K562 (cell line): Measurements from ENCODE around the gene HSPB1. TPM values are rescaled to one million over a fixed set of nuclear protein-coding genes. Genes with fewer than 3 reads are reported as not detected.

Source experiments
- ATAC-seq: fragments of 200-7000 bp; cut with Tn5 transposase; 3 replicates; pipeline ENCODE4 v1.9.1; 2020; ENCODE audit warnings: moderate library complexity
- BruUV-seq: library from RNA; stranded (reverse); fragments of 400-500 nt; replicated peaks from 2 replicates; lab custom pipeline; 2021; lab: Mats Ljungman, UMichigan
- CTCF ChIA-PET: fragments of 300-600 bp; formaldehyde crosslinking; extraction: SDS; loops from one replicate; lab custom pipeline; 2021; ENCODE audit warnings: low intra/inter-chr PET ratio; lab: Yijun Ruan, JAX
- POLR2A ChIA-PET: fragments of 300-600, 350-650 bp; sonication (Branson Sonifier 250); formaldehyde crosslinking; extraction: SDS; loops from one replicate; lab custom pipeline; 2021; ENCODE audit warnings: antibody characterized with exemption, inconsistent platforms; lab: Yijun Ruan, JAX
- DNase-seq, 4 experiments: peaks; one replicate each; pipeline versions ENCODE4 v3.0.0 to v3.0.0-alpha.2; 2011 to 2018; ENCODE audit warnings: low spot score in 3 of 4, mixed read lengths in 3 of 4; ENCODE audit errors: extremely low read depth in 1 of 4
- FAIRE-seq: peaks from 2 replicates; lab custom pipeline; 2011; peaks lifted over from hg19 to GRCh38; lab: Jason Lieb, UNC
- H2AFZ ChIP-seq: 2 replicates; pipeline ENCODE4 v1.6.0; 2011; ENCODE audit warnings: low read depth, low read length, control low read depth, inconsistent platforms
- H3K27ac ChIP-seq: fragments of 200-600 bp; 3 replicates; pipeline ENCODE4 v1.8.0; 2011; ENCODE audit warnings: low read depth, mild to moderate bottlenecking, control low read depth, inconsistent platforms, low read length, moderate library complexity, mixed read lengths; ENCODE audit errors: extremely low read depth
- H3K27me3 ChIP-seq, 2 experiments: fragments of 300-600 bp in 1 of 2; 2 replicates in 1 of 2; 3 replicates in 1 of 2; pipeline versions ENCODE4 v1.6.0 to v1.8.0; 2011; ENCODE audit warnings: inconsistent platforms in 2 of 2, low read length in 2 of 2, mild to moderate bottlenecking in 1 of 2, mixed read lengths in 1 of 2, moderate library complexity in 1 of 2; ENCODE audit not compliant: control insufficient read depth in 2 of 2, insufficient read depth in 2 of 2
- H3K36me3 ChIP-seq: fragments of 300-600 bp; 3 replicates; pipeline ENCODE4 v1.8.0; 2011; ENCODE audit warnings: mild to moderate bottlenecking, low read length, inconsistent platforms; ENCODE audit not compliant: control insufficient read depth, insufficient read depth
- H3K4me1 ChIP-seq, 2 experiments: fragments of 200-600 bp in 1 of 2; replicated peaks in 1 of 2; 2 replicates in 1 of 2; 3 replicates in 1 of 2; pipeline versions ENCODE4 v1.5.1 to v1.8.0; 2011; ENCODE audit warnings: inconsistent platforms in 2 of 2, low read length in 2 of 2, mild to moderate bottlenecking in 1 of 2, mixed read lengths in 1 of 2, moderate library complexity in 1 of 2; ENCODE audit not compliant: control insufficient read depth in 2 of 2, insufficient read depth in 2 of 2
- H3K4me2 ChIP-seq: 2 replicates; pipeline ENCODE4 v1.6.1; 2011; ENCODE audit warnings: low read length, control low read depth, inconsistent platforms, mixed read lengths; ENCODE audit not compliant: insufficient read depth
- H3K4me3 ChIP-seq: fragments of 200-600 bp; sonication (generic), shearing (Covaris generic); 2 replicates; pipeline ENCODE4 v1.5.1; 2016; ENCODE audit warnings: control low read depth, inconsistent platforms
- H3K79me2 ChIP-seq: fragments of 200-600 bp; 3 replicates; pipeline ENCODE4 v1.8.0; 2011; ENCODE audit warnings: low read length, inconsistent platforms; ENCODE audit not compliant: control insufficient read depth, insufficient read depth
- H3K9ac ChIP-seq, 2 experiments: 2 replicates each; pipeline versions ENCODE4 v1.6.0 to v1.6.1; 2011; ENCODE audit warnings: low read depth in 2 of 2, low read length in 2 of 2, control low read depth in 1 of 2, inconsistent platforms in 1 of 2, mild to moderate bottlenecking in 1 of 2, mixed read lengths in 1 of 2; ENCODE audit not compliant: insufficient read depth in 1 of 2
- H3K9me1 ChIP-seq: one replicate; pipeline ENCODE4 v1.6.0; 2011; ENCODE audit warnings: inconsistent platforms, mild to moderate bottlenecking, low read length, moderate library complexity; ENCODE audit not compliant: control insufficient read depth, insufficient read depth
- H3K9me3 ChIP-seq: replicated peaks from 2 replicates; pipeline ENCODE4 v1.5.1; 2011; ENCODE audit warnings: low read depth, low read length, inconsistent platforms; ENCODE audit not compliant: control insufficient read depth, insufficient read depth
- H4K20me1 ChIP-seq: replicated peaks from 2 replicates; pipeline ENCODE4 v1.6.1; 2011; ENCODE audit warnings: low read length, inconsistent platforms, mixed read lengths; ENCODE audit not compliant: control insufficient read depth, insufficient read depth
- BMI1 ChIP-seq: fragments of 150-350 bp; IDR thresholded peaks from 2 replicates; pipeline ENCODE4 v1.6.1; 2014; ENCODE audit warnings: low read length
- CBFB ChIP-seq: sonication (generic); formaldehyde crosslinking; IDR thresholded peaks from 2 replicates; pipeline ENCODE4 v1.4.0; 2020; ENCODE audit warnings: mild to moderate bottlenecking, missing genetic modification reagents
- JUN ChIP-seq, 2 experiments: sonication (generic) in 1 of 2; formaldehyde crosslinking in 1 of 2; IDR thresholded peaks; 2 replicates each; pipeline versions ENCODE4 v1.6.1 to v1.8.0; 2012 to 2022; ENCODE audit warnings: borderline replicate concordance in 2 of 2, mild to moderate bottlenecking in 2 of 2, improper control_type of control experiment in 1 of 2, low read depth in 1 of 2, low read length in 1 of 2, missing genetic modification reagents in 1 of 2
- MCM3 ChIP-seq: fragments of 450-650 bp; IDR thresholded peaks from 2 replicates; pipeline ENCODE4 v1.6.1; 2016
- MCM7 ChIP-seq, 2 experiments: fragments of 450-650 bp; IDR thresholded peaks; 2 replicates each; pipeline ENCODE4 v1.6.1; 2016 to 2018
- MIER1 ChIP-seq: fragments of 450-650 bp; IDR thresholded peaks from 2 replicates; pipeline ENCODE4 v1.6.1; 2016; ENCODE audit warnings: antibody characterized with exemption, mild to moderate bottlenecking, low read depth
- MLX ChIP-seq, 2 experiments: fragments of 450-650 bp in 1 of 2; sonication (generic) in 1 of 2; formaldehyde crosslinking; conservative IDR thresholded peaks; 2 replicates each; pipeline versions ENCODE4 v1.4.0 to v1.8.1; 2020 to 2022; ENCODE audit warnings: mild to moderate bottlenecking in 1 of 2, missing genetic modification reagents in 1 of 2
- MTA1 ChIP-seq: fragments of 450-650 bp; IDR thresholded peaks from 2 replicates; pipeline ENCODE4 v1.6.1; 2017; ENCODE audit warnings: borderline replicate concordance
- NFE2 ChIP-seq: IDR thresholded peaks from 2 replicates; pipeline ENCODE4 v1.6.1; 2014; ENCODE audit warnings: antibody characterized with exemption, low read depth
- POLR2AphosphoS5 ChIP-seq: IDR thresholded peaks from 2 replicates; pipeline ENCODE4 v1.6.1; 2011; ENCODE audit warnings: mild to moderate bottlenecking, low read depth, low read length, moderate library complexity; ENCODE audit not compliant: control insufficient read depth, insufficient read depth
- RBM39 ChIP-seq: fragments of 200-400 bp; formaldehyde crosslinking; optimal IDR thresholded peaks from 2 replicates; pipeline ENCODE3; 2018; ENCODE audit warnings: low read depth, low read length
- SMAD1 ChIP-seq: fragments of 150-350 bp; IDR thresholded peaks from 2 replicates; pipeline ENCODE4 v1.6.1; 2014; ENCODE audit warnings: low read length, low read depth; ENCODE audit not compliant: partially characterized antibody
- SREBF2 ChIP-seq: sonication (generic); formaldehyde crosslinking; IDR thresholded peaks from 2 replicates; pipeline ENCODE4 v1.4.0; 2020; ENCODE audit warnings: mild to moderate bottlenecking, missing genetic modification reagents
- TEAD1 ChIP-seq, 2 experiments: fragments of 450-650 bp in 1 of 2; sonication (generic) in 1 of 2; formaldehyde crosslinking; IDR thresholded peaks; 2 replicates each; pipeline versions ENCODE4 v1.4.0 to v1.8.0; 2020 to 2022; ENCODE audit warnings: mild to moderate bottlenecking in 2 of 2, missing genetic modification reagents in 1 of 2
- ZEB2 ChIP-seq: fragments of 450-650 bp; IDR thresholded peaks from 2 replicates; pipeline ENCODE4 v1.6.1; 2016
- ZFP36 ChIP-seq: fragments of 150-350 bp; IDR thresholded peaks from 2 replicates; pipeline ENCODE4 v1.6.1; 2018; ENCODE audit warnings: low read length, low read depth; ENCODE audit not compliant: partially characterized antibody
- ZNF668 ChIP-seq: fragments of 250-450 bp; sonication (Bioruptor Pico); IDR thresholded peaks from 2 replicates; pipeline ENCODE4 v1.8.0; 2022; ENCODE audit warnings: mild to moderate bottlenecking, inconsistent platforms
- ZNF76 ChIP-seq: fragments of 250-450 bp; sonication (Bioruptor Pico); IDR thresholded peaks from 2 replicates; pipeline ENCODE4 v1.4.0; 2020; ENCODE audit warnings: mild to moderate bottlenecking, moderate library complexity, borderline replicate concordance
- WGBS: fragments of 100-300 bp; shearing (Covaris generic); methylation state at CpG from one replicate; pipeline ENCODE4 v1.1.6; 2016; ENCODE audit warnings: low coverage, mixed read lengths; ENCODE audit not compliant: insufficient coverage; ENCODE audit errors: missing lambda C conversion rate; 5-methylcytosine and 5-hydroxymethylcytosine counted together
- in situ Hi-C: fragments of 300-500 bp; cut with MboI; formaldehyde crosslinking; loops from 4 replicates; pipeline ENCODE4 v1.15.0; 2018; ENCODE audit warnings: inconsistent platforms, mixed read lengths
- intact Hi-C: fragments of 100-400 bp; cut with micrococcal nuclease; formaldehyde crosslinking; loops from 2 replicates; pipeline ENCODE4 v1.14.2; 2022
- polyA plus RNA-seq, 8 experiments: library from polyadenylated mRNA; depleted of rRNA in 4 of 8; stranded (reverse) in 5 of 8; unstranded in 3 of 8; fragments of >200 nt; fragmentation: Nextera tagmentation in 2 of 8; fragmentation: Illumina TruSeq in 1 of 8; extraction: Ambion mirVana in 2 of 8; extraction: Trizol in 1 of 8; gene quantifications; 2 replicates each; pipeline versions ENCODE4 v1.2.1 to v1.2.3, GENCODE V29; 2011 to 2014; ENCODE audit warnings: inconsistent platforms in 1 of 8, missing spikeins in 1 of 8
- total RNA-seq, 7 experiments: library from RNA; depleted of rRNA in 6 of 7; stranded (reverse); fragments of >200 nt in 6 of 7; fragmentation: Illumina TruSeq in 2 of 7; extraction: Trizol in 2 of 7; gene quantifications; 2 replicates each; pipeline versions ENCODE4 v1.2.1 to v1.2.3, GENCODE V29; 2011 to 2021; ENCODE audit warnings: low replicate concordance in 1 of 7
- TF ChIP-seq, protein P1 (sequence below): IDR thresholded peaks from 2 replicates; pipeline ENCODE4 v1.6.1; 2014; ENCODE audit warnings: antibody characterized with exemption

The HSPB1 gene
- total and polyA plus RNA-seq, 9 of the 15 experiments (the other 6 are each of a cell fraction or from before 2014, with no cell fraction given): 27.1 to 522 (median 138) TPM

GRCh38 chr7:76314042-76314721 is 11.7 kb downstream of the HSPB1 start:
- Histone ChIP-seq H3K9ac (peak overlapping the region in 1 of 2 experiments; percentile 26; a peak in 1 of 4 replicates), H3K9me3 (no peaks in the 10 kb centered on the region), H3K4me3 (no peak overlapping the region), H4K20me1 (no peaks in the 10 kb centered on the region), H3K27ac (no peak overlapping the region), H3K4me1 (peaks cover 25 to 42% of the 10 kb centered on the region in 2 experiments; a peak in 4 of 5 replicates), H3K27me3 (no peaks in the 10 kb centered on the region), H3K79me2 (peaks cover 11% of the 10 kb centered on the region), H3K4me2 (no peak overlapping the region), H3K9me1 (no peaks in the 10 kb centered on the region), H3K36me3 (no peaks in the 10 kb centered on the region), H2AFZ (peak overlapping the region; percentile 53)
- WGBS: 1% methylated on average over 15 of the region's 15 CpGs
- DNase-seq (peak; percentile 95 to 98 (median 96)), ATAC-seq (peak; percentile 73), FAIRE-seq (peak; percentile 98)
- POLR2A ChIA-PET: interaction anchor here (0.5 to 1.3 kb wide), 5 partner anchors 8 to 97 kb away, joined by 3 to 5 read pairs (median 3); no protein-coding TSS in a partner anchor
- CTCF ChIA-PET: interaction anchor here (0.5 to 4.1 kb wide), 14 partner anchors 12 to 1897 kb away, joined by 3 to 111 read pairs (median 4); partner anchors contain the start of gene HSPB1
- in situ Hi-C loops (loop anchor here (5.0 kb wide), 1 partner anchor 137 kb away; no protein-coding TSS in a partner anchor), intact Hi-C loops (loop anchor here (1.0 to 5.0 kb wide), 5 partner anchors 23 to 447 kb away; no protein-coding TSS in a partner anchor)
- no TSS peak for BruUV-seq
- TF ChIP-seq MCM7 (IDR thresholded peaks at IDR 0.05): no peak
- no peak for TF ChIP-seq ZNF76 (CRISPR knock-in tag)
- TF ChIP-seq ZNF668 (CRISPR knock-in tag): no peak
- TF ChIP-seq ZFP36: peak; percentile 75
- 0 out of 2 replicates have a peak, but pooled peaks have one; percentile 52 for TF ChIP-seq BMI1
- peak; percentile 77 to 97 for TF ChIP-seq TEAD1 (CRISPR knock-in tag; IDR thresholded peaks at IDR 0.05)
- no peak; the same call in 1 of the 2 replicates for TF ChIP-seq MTA1
- TF ChIP-seq SMAD1: no peak
- TF ChIP-seq, protein P1, sequence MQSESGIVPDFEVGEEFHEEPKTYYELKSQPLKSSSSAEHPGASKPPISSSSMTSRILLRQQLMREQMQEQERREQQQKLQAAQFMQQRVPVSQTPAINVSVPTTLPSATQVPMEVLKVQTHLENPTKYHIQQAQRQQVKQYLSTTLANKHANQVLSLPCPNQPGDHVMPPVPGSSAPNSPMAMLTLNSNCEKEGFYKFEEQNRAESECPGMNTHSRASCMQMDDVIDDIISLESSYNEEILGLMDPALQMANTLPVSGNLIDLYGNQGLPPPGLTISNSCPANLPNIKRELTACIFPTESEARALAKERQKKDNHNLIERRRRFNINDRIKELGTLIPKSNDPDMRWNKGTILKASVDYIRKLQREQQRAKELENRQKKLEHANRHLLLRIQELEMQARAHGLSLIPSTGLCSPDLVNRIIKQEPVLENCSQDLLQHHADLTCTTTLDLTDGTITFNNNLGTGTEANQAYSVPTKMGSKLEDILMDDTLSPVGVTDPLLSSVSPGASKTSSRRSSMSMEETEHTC: no peak
- TF ChIP-seq SREBF2 (CRISPR knock-in tag): peak; percentile 50; the same call in 1 of the 2 replicates
- TF ChIP-seq NFE2: peak; percentile 26; the same call in 1 of the 2 replicates
- no peak for TF ChIP-seq POLR2AphosphoS5
- TF ChIP-seq MLX (CRISPR knock-in tag; conservative IDR thresholded peaks at IDR 0.05): 0 out of 4 replicates have a peak, but pooled peaks of 1 of the 2 experiments have one; percentile 28
- TF ChIP-seq MIER1: no peak
- TF ChIP-seq RBM39: no peak
- TF ChIP-seq JUN (IDR thresholded peaks at IDR 0.05; ENCODE audit: borderline replicate concordance, low read depth, low read length): peak; percentile 79; the same call in 1 of the 2 replicates
- no peak for TF ChIP-seq JUN (CRISPR knock-in tag; IDR thresholded peaks at IDR 0.05; ENCODE audit: borderline replicate concordance)
- TF ChIP-seq ZEB2: peak; percentile 71; the same call in 1 of the 2 replicates
- no peak; the same call in 1 of the 2 replicates for TF ChIP-seq CBFB (CRISPR knock-in tag)
- TF ChIP-seq MCM3: no peak
